Measurements from ENCODE around the gene LGALS16. TPM values are rescaled to one million over a fixed set of nuclear protein-coding genes. Genes with fewer than 3 reads are reported as not detected.

Gene LGALS16
- total RNA-seq, 1 experiment from 2014 or later = not detected

- Histone ChIP-seq H3K9me3 (ENCODE audit: control insufficient read depth, low read depth, low read length) (no peaks in the 10 kb centered on the region), H2BK12ac (ENCODE audit: insufficient read length, low read depth, low read length) (no peak overlapping the region), H2BK20ac (ENCODE audit: low read depth, low read length, poor library complexity, severe bottlenecking) (no peak overlapping the region), H2AFZ (ENCODE audit: low read length) (no peak overlapping the region), H4K5ac (ENCODE audit: insufficient read length, low read depth, low read length) (no peak overlapping the region), H3T11ph (ENCODE audit: low read length) (no peak overlapping the region), H4K8ac (replicated peaks; ENCODE audit: insufficient read length, low read depth, low read length) (no peak overlapping the region), H3K14ac (ENCODE audit: insufficient read depth, low read length) (0 out of 2 replicates have a peak overlapping the region, but pooled peaks have one; percentile 9), H3K9ac (ENCODE audit: extremely low read depth, insufficient read length, low read length) (no peak overlapping the region), H2BK120ac (ENCODE audit: low read depth, low read length, poor library complexity, severe bottlenecking) (no peak overlapping the region), H2BK5ac (ENCODE audit: insufficient read length, low read length) (peak overlapping the region; percentile 49), H4K91ac (ENCODE audit: insufficient read length, low read depth, low read length) (peak overlapping the region; percentile 58), H3K27ac (ENCODE audit: insufficient read length, low read depth, low read length) (peak overlapping the region; percentile 6), H3K4me1 (ENCODE audit: insufficient read depth, low read length) (peaks cover 13% of the 10 kb centered on the region; the same call in 1 of the 2 replicates), H3K79me2 (ENCODE audit: insufficient read depth, low read length) (no peaks in the 10 kb centered on the region), H3K79me1 (ENCODE audit: insufficient read depth, low read depth, low read length, poor library complexity, severe bottlenecking) (no peaks in the 10 kb centered on the region), H3K23me2 (ENCODE audit: insufficient read length, low read depth, low read length, poor library complexity, severe bottlenecking) (no peaks in the 10 kb centered on the region), H3K18ac (ENCODE audit: insufficient read length, low read depth, low read length) (no peak overlapping the region), H3K23ac (ENCODE audit: insufficient read length, low read depth, low read length) (no peak overlapping the region), H2AK5ac (ENCODE audit: insufficient read length, low read length) (no peak overlapping the region), H4K20me1 (ENCODE audit: control insufficient read depth, insufficient read depth, insufficient read length) (no peaks in the 10 kb centered on the region), H2BK15ac (ENCODE audit: low read depth, low read length) (no peak overlapping the region), H3K4ac (ENCODE audit: low read depth, low read length) (no peak overlapping the region), H3K27me3 (ENCODE audit: insufficient read depth, low read length) (no peaks in the 10 kb centered on the region), H3K4me2 (ENCODE audit: insufficient read depth, insufficient read length, low read length) (no peak overlapping the region), H3K56ac (ENCODE audit: insufficient read length, low read depth, low read length) (no peak overlapping the region)
- WGBS (ENCODE audit: extremely low coverage, insufficient read length, low lambda C conversion rate) = no CpG with 5 or more reads among the region's 3 CpGs
- no peak for TF ChIP-seq CTCF (conservative IDR thresholded peaks at IDR 0.05)
- no peak overlapping the region for H3K27ac Mint-ChIP-seq
- no peak overlapping the region for H3K4me3 Mint-ChIP-seq
- H3K36me3 Mint-ChIP-seq (ENCODE audit: insufficient read depth in 1 of 3, low read depth in 3 of 3) = no peaks in the 10 kb centered on the region
- H3K9me3 Mint-ChIP-seq = peaks cover 0 to 3% of the 10 kb centered on the region in 2 experiments; a peak in 1 of 5 replicates
- no peaks in the 10 kb centered on the region for H3K27me3 Mint-ChIP-seq (ENCODE audit: low read depth)
- no peak for DNase-seq
- H3K4me1 Mint-ChIP-seq = peaks cover 20 to 29% of the 10 kb centered on the region in 2 experiments
Measured at GRCh38 chr19:39692166-39692565, 36.5 kb downstream of the LGALS16 start.

Measured in H9 (cell line).